NCI-H748 treated with DMSO at 0.1 percent for 48 hours (cell line): ENCODE results near the gene ALPG.
"Not testable (repeated sequence)": the region's sequence is repeated elsewhere in the genome, so short reads cannot be mapped to it uniquely, and the experiment has no call there.

Source experiments
- DNase-seq: peaks from one replicate; lab custom pipeline; 2025; lab: John Stamatoyannopoulos, UW

ALPG gene

DNA sequence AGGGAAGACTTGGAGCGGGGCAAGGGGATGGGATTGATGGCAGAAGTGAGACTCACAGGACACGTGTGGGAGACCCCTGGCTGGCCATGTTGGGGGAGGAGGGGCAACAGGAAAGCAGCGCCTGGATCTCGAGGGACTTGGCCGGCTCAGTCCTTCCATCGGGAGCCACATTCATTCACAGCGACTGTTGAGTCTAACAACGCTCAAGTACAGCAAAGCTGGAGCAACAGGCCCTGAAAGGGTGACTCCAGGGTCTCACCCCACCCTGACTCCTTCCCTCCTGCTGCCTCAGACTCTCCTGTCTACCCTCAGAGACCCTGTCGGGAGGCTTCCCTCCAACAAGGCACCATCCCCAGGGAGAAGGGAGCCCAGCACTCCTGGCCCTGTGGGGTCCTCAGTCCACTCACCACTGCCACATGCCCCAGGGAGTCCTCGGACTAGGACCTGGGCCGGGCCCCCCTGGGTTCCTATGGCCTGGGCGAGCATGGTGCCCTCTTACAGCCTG is 34.6 kb downstream of the ALPG start:
- DNase-seq, result no peak

GRCh38 chr2:232441922-232442321 is 35.3 kb downstream of the ALPG start:
- DNase-seq, result not testable (repeated sequence)

GRCh38 chr2:232442431-232442830 is 35.8 kb downstream of the ALPG start:
- not testable (repeated sequence) for DNase-seq

GRCh38 chr2:232443047-232443446 is 36.4 kb downstream of the ALPG start:
- DNase-seq, result not testable (repeated sequence)

GRCh38 chr2:232443669-232444408 is 37.2 kb downstream of the ALPG start:
- DNase-seq, result not testable (repeated sequence)

GRCh38 chr2:232444409-232445148 is 37.9 kb downstream of the ALPG start:
- no peak for DNase-seq

- not testable (repeated sequence) for DNase-seq
Measured at GRCh38 chr2:232445149-232445885, 38.7 kb downstream of the ALPG start.

DNA sequence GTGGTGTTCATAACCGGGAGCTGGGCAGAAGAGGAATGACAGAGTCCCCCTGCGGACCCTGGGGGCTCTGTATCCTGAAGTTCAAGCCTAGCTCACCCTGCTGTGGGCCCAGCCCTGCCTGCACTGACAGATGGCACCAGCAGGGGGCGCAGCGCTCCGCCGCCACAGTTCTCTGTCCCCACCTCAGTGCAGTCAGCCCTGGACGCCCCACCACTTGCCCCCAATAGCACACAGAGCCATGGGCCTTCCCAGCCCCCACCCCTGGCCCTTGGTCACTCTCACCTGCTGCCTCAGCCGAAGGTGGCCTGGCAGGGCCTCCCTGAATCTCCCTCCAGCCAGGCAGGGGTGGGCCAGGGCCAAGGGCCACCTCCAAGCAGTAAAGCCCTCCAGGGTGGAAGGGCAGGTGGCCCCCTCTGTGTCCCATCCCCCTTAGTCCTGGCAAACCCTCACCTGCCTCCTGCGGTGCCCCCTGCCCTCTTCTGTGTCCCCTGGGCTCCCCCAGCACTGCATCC is 39.7 kb downstream of the ALPG start:
- DNase-seq, result not testable (repeated sequence)

- DNase-seq, result no peak
Measured at GRCh38 chr2:232447091-232447620, 40.5 kb downstream of the ALPG start.

DNA sequence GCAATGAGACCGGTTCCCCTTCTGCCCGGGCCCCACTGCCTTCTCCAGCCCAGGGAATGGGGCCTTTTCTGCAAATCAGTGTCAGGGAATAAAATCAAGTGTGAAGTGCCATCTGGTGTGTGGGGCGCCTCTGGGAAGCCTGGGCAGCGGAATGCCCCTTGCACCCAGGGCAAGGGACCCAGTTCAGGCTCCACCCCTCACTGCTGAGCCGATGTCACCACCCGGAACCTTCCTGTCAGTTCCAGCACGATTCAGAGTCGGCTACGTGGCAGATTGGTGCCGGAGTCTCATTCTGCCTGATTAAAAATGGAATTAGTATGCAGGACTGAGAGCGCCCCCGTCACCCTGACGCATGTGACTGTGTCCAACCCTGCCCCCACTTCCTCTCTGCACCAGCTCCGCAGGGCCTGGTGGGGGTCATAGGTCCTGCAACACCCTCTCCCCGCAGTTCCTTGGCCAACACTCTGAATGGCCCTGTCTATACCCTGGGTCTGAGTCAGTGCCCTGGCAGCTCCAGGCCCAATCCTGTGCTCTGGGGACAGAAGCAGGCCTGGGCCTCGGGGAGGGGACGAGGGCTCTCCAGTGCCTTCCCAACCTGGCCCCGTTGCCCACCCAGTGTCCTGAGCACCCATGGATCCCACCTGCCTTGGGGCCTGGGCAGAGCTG is 41.1 kb downstream of the ALPG start:
- no peak for DNase-seq

DNA sequence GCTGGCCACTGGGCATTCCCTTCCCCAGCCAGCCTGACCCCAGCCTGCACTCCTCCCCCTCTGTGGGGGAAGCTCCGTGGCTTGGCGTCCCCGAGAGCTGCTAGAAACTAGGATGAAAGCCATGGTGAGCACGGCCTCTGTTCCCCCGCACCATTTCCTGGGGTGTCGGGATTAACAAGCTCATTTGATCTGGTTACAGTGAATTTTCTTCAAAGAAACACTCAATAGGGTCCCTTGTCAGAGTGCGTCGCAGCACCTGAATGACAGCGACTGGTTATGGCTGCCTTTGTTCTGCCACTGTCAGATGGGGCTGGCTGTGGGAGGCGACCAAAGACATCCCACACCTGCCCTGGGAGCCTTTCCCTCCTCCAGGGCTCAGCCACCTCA is 41.7 kb downstream of the ALPG start:
- DNase-seq, result no peak

DNA sequence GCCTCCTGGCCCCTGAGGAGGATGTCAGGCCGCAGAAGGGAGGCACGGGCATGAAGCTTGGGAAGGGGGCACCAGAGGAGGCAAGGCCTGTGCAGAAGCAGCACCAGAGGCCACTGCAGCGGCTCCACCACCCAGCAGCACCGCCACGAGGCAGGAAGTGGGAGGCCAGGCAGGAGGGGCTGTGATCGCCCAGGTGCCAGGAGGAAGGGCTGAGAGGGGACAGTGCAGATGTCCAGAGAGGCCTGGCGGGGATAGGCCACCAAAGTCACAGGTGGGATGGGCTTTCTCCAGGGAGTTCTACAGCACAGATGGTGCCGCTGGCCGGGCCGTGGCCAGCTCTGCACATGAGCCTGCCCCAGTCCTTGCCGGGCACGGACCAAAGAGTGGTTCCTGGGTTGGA is 43.3 kb downstream of the ALPG start:
- no peak for DNase-seq

GRCh38 chr2:232451645-232452044 is 45.0 kb downstream of the ALPG start:
- not testable (repeated sequence) for DNase-seq

GRCh38 chr2:232454630-232455029 is 48.0 kb downstream of the ALPG start:
- DNase-seq, result no peak

- no peak for DNase-seq
Measured at GRCh38 chr2:232455426-232456255, 49.0 kb downstream of the ALPG start, which contains the start of gene ALPI. TSS of gene ALPI (plus strand) at chr2:232456153. CDS start at chr2:232456200, 47 bp downstream.

GRCh38 chr2:232456296-232457120 is 49.9 kb downstream of the ALPG start:
- DNase-seq, result no peak

- no peak for DNase-seq
Measured at GRCh38 chr2:232457121-232458011, 50.7 kb downstream of the ALPG start.

DNA sequence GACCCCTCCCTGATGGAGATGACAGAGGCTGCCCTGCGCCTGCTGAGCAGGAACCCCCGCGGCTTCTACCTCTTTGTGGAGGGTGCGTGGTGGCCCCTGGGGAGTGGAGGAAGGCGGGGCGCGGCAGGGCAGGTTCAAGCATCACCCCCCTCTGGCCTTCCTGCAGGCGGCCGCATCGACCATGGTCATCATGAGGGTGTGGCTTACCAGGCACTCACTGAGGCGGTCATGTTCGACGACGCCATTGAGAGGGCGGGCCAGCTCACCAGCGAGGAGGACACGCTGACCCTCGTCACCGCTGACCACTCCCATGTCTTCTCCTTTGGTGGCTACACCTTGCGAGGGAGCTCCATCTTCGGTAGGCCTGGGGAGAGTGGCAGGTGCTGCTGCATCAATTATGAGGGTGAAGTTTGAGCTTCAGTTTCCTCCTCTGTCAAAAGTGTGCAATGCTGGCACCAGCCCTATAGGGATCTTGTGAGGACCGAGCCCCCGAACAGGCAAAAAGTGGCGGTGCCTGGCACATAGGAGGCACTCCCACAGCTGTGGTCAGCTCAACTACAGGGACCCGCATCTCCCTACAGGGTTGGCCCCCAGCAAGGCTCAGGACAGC is 51.5 kb downstream of the ALPG start:
- DNase-seq, result no peak
